Cardiac fibroblast (primary cell): ENCODE results near the gene POLR1E.

Experiments used
- DNase-seq, 2 donors: peaks; one replicate each; pipeline versions ENCODE4 v3.0.0 to v3.0.0-alpha.2; 2010; ENCODE audit warnings: low read depth in 2 of 2
- H3K4me3 ChIP-seq, 2 donors: replicated peaks in 1 of 2; 1 replicate in 1 of 2; 2 replicates in 1 of 2; pipeline ENCODE4 v1.5.1; 2011; ENCODE audit warnings: low read depth in 2 of 2, low read length in 2 of 2, mild to moderate bottlenecking in 2 of 2, moderate library complexity in 1 of 2
- TF ChIP-seq, protein P1 (sequence below): IDR thresholded peaks from one replicate; pipeline ENCODE4 v1.5.1; 2011; ENCODE audit warnings: low read depth, mild to moderate bottlenecking, low read length, inconsistent platforms

The POLR1E gene

GRCh38 chr9:37541465-37541864, 55.7 kb downstream of the POLR1E start:
- no peak overlapping the region for H3K4me3 ChIP-seq
- DNase-seq = no peak
- TF ChIP-seq, protein P1, sequence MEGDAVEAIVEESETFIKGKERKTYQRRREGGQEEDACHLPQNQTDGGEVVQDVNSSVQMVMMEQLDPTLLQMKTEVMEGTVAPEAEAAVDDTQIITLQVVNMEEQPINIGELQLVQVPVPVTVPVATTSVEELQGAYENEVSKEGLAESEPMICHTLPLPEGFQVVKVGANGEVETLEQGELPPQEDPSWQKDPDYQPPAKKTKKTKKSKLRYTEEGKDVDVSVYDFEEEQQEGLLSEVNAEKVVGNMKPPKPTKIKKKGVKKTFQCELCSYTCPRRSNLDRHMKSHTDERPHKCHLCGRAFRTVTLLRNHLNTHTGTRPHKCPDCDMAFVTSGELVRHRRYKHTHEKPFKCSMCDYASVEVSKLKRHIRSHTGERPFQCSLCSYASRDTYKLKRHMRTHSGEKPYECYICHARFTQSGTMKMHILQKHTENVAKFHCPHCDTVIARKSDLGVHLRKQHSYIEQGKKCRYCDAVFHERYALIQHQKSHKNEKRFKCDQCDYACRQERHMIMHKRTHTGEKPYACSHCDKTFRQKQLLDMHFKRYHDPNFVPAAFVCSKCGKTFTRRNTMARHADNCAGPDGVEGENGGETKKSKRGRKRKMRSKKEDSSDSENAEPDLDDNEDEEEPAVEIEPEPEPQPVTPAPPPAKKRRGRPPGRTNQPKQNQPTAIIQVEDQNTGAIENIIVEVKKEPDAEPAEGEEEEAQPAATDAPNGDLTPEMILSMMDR = no peak

DNA sequence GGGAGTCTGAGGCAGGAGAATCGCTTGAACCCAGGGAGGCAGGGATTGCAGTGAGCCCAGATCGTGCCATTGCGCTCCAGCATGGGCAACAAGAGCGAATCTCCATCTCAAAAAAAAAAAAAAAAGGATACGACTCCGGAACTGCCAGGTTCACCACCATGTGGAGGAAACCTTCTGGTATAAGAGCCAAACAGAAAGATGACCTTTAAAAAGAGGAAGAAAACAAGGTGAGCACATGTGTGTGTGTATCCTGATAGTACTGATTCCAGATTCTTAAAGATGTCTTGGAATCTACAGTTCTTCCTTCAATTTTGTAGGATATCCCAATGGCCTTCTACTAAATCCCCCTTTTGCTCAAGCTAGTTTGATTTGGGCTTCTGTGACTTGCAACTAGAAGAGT, 56.7 kb downstream of the POLR1E start:
- H3K4me3 ChIP-seq = no peak overlapping the region
- TF ChIP-seq, protein P1 = no peak
- no peak for DNase-seq

GRCh38 chr9:37542895-37543294, 57.1 kb downstream of the POLR1E start:
- TF ChIP-seq, protein P1 = no peak
- no peak for DNase-seq
- no peak overlapping the region for H3K4me3 ChIP-seq

DNA sequence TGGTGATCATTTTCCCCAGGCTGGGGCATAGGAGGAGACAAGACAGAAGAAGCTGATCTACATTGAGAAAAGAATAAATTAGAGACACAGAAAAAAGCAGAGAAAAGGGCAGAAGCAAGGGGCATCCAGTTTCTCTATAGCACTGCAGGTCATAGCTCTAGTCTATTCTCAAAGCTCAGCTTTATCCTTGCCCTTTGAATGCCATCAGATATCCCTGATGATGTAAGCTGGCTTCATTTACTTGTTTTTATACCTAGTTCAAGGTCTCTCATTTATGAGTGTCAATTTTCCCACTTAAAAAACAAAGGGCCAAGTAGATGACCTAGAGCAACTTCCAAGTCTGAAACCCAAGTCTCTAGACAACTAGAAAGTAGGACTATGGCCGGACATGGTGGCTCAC, 57.7 kb downstream of the POLR1E start:
- H3K4me3 ChIP-seq = no peak overlapping the region
- no peak for DNase-seq
- TF ChIP-seq, protein P1 = no peak

DNA sequence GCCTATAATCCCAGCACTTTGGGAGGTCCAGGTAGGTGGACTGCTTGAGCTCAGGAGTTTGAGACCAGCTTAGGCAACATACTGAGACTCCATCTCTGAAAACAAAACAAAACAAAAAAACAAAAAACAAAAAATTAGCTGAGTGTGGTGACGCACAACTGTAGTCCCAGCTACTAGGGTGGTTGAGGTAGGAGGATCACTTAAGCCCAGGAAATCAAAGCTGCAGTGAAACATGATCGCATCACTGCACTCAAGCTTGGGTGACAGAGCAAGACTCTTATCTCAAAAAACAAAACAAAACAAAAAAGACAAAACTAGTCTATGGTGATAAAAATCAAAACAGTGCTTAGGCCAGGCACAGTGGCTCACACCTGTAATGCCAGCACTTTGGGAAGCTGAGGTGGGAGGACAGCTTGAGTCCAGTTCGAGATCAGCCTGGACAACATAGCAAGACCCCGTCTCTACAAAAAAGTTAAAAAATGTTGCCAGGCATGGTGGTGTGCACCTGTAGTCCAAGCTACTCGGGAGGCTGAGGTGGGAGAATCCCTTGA, 61.7 kb downstream of the POLR1E start:
- no peak for DNase-seq
- TF ChIP-seq, protein P1 = no peak

DNA sequence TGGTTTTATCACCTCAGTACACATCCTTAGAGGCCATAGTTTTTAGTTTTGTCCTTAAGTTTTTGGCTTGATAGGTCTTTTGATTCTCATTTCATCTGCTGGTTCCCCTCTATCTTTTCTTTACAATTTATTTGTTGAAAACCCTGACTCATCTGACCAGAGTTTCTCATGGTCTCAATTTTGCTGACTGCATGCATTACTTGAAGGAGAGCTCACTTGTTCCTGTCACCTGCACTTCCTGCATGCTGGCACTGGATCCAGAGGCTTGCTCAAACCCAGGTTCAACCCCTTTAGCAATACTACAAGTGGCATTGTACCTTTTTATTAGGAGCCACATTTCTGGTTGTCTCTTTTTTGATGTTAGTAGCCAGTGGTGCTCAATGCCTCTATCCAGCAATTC, 63.8 kb downstream of the POLR1E start:
- no peak for DNase-seq
- TF ChIP-seq, protein P1 = no peak
- H3K4me3 ChIP-seq = no peak overlapping the region

More for the DNA sequence above, 61.7 kb downstream of the POLR1E start:
- H3K4me3 ChIP-seq = no peak overlapping the region

DNA sequence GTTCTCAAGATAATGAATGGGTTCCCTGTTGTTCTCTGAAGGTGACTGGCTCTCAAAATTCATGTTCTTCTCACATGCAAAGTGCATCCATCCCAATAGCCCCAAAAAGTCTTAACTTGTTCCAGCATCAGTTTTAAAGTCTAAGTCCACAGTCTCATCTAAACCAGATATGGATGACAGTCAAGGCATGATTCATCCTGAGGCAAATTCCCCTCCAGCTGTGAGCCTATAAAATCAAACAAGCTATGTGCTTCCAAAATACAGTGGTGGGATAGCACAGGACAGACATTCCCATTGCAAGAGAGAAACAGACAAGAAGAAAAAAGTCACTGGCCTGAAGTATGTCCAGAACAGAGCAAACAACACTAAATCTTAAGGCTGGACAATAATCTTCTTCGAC, 65.0 kb downstream of the POLR1E start:
- peak in 1 of 2 donors; percentile 13 for DNase-seq
- TF ChIP-seq, protein P1 = no peak
- no peak overlapping the region for H3K4me3 ChIP-seq
